Activated naive CD4-positive, alpha-beta T cell (primary cell): ENCODE results near the gene HDAC1.

Source experiments
- DNase-seq, 4 experiments: peaks; one replicate each; lab custom pipeline; 2025; lab: John Stamatoyannopoulos, UW

Gene HDAC1

GRCh38 chr1:32373996-32374592, 82.2 kb downstream of the HDAC1 start:
- DNase-seq, result no peak

DNA sequence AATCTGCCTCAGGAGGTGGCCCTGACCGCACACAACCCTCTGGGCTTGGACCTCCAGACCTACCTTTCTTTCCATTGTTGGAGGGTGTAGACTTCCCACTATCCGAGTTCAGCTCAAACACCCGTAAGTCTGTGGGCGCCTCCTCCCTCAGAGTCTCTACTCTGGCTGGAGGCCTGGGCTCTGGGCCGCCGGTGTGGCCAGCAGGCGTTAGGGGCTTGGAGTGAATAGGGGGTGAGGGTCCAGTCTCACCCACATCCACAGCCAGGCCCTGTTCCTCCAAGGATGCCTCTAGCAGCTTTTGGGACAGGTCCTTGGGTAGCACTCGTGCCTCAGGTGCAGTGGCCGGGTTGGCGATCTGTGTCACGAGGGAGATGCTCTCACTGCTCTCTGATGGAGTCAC, 84.3 kb downstream of the HDAC1 start:
- no peak for DNase-seq

- DNase-seq, result no peak
Observed at GRCh38 chr1:32377541-32378220, 85.8 kb downstream of the HDAC1 start.

GRCh38 chr1:32380057-32380456, 88.2 kb downstream of the HDAC1 start:
- no peak for DNase-seq
